Vagina (tissue), 2 donors: Measurements from ENCODE around the gene PGRMC2.

Experiments
- POLR2A ChIP-seq, 2 donors: fragments of 450-650 bp; IDR thresholded peaks; one replicate each; pipeline ENCODE4 v1.6.1; 2017; ENCODE audit warnings: antibody characterized with exemption in 2 of 2, mild to moderate bottlenecking in 2 of 2, moderate library complexity in 2 of 2
- POLR2AphosphoS5 ChIP-seq, 2 donors: sonication (generic); formaldehyde crosslinking; IDR thresholded peaks; one replicate each; pipeline ENCODE4 v1.9.0; 2017; ENCODE audit warnings: antibody characterized with exemption in 2 of 2, mild to moderate bottlenecking in 2 of 2, low read depth in 1 of 2; ENCODE audit not compliant: insufficient read depth in 1 of 2
- TF ChIP-seq, protein P1 (sequence below), 3 experiments: fragments of 450-650 bp in 2 of 3; fragments of 200-600 bp in 1 of 3; sonication (generic) in 1 of 3; IDR thresholded peaks; one replicate each; pipeline ENCODE4 v1.5.1; 2017 to 2019; ENCODE audit warnings: antibody characterized with exemption in 3 of 3, mild to moderate bottlenecking in 2 of 3, moderate library complexity in 2 of 3

DNA sequence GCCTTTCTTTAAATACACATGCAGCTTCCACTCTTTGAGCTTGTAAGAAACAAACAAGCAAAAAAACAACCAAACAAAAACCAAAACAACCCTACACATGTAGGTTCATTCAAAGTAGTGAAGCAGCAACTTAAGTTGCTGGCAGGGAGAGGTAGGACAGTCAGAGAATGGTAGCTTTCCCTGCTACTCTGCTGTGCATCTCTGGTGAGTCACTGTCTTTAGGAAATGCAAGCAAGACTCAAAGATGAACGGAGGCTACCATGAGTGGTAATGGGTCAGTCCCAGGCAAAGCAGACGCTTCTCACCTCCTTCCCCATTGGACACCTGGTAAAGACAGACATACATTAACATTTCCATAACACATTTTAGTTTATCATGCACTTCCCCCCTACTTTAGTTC lies 43.2 kb downstream of the PGRMC2 start:
- TF ChIP-seq, protein P1, sequence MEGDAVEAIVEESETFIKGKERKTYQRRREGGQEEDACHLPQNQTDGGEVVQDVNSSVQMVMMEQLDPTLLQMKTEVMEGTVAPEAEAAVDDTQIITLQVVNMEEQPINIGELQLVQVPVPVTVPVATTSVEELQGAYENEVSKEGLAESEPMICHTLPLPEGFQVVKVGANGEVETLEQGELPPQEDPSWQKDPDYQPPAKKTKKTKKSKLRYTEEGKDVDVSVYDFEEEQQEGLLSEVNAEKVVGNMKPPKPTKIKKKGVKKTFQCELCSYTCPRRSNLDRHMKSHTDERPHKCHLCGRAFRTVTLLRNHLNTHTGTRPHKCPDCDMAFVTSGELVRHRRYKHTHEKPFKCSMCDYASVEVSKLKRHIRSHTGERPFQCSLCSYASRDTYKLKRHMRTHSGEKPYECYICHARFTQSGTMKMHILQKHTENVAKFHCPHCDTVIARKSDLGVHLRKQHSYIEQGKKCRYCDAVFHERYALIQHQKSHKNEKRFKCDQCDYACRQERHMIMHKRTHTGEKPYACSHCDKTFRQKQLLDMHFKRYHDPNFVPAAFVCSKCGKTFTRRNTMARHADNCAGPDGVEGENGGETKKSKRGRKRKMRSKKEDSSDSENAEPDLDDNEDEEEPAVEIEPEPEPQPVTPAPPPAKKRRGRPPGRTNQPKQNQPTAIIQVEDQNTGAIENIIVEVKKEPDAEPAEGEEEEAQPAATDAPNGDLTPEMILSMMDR (IDR thresholded peaks at IDR 0.05): no peak
- TF ChIP-seq POLR2AphosphoS5 (IDR thresholded peaks at IDR 0.05; ENCODE audit: insufficient read depth in 1 of 2, low read depth in 1 of 2) (no peak), POLR2A (IDR thresholded peaks at IDR 0.05) (no peak)
